Subcutaneous adipose tissue (tissue), 4 donors: ENCODE data around the gene SLC36A3. TPM values are rescaled to one million over a fixed set of nuclear protein-coding genes. Genes with fewer than 3 reads are reported as not detected.

Experiments used
- CTCF ChIP-seq: fragments of 450-650 bp; IDR thresholded peaks from one replicate; pipeline ENCODE4 v1.5.1; 2016; ENCODE audit warnings: low read depth, mild to moderate bottlenecking, control low read depth, antibody characterized with exemption, moderate library complexity
- total RNA-seq, 4 donors: library from RNA; depleted of rRNA; stranded (reverse); fragments of >200 nt; gene quantifications; one replicate each; pipeline ENCODE4 v1.1.0, GENCODE V29; 2016

Gene SLC36A3
- total RNA-seq, 4 donors from 2014 or later: not detected

GRCh38 chr5:151340004-151340403, 36.4 kb upstream of the SLC36A3 start:
- TF ChIP-seq CTCF: no peak

GRCh38 chr5:151338734-151339133, 35.2 kb upstream of the SLC36A3 start:
- TF ChIP-seq CTCF: no peak

GRCh38 chr5:151332857-151333256, 29.3 kb upstream of the SLC36A3 start:
- TF ChIP-seq CTCF: no peak

GRCh38 chr5:151328734-151329133, 25.2 kb upstream of the SLC36A3 start:
- no peak for TF ChIP-seq CTCF

- no peak for TF ChIP-seq CTCF
Observed at GRCh38 chr5:151327585-151327984, 24.0 kb upstream of the SLC36A3 start.

- TF ChIP-seq CTCF: no peak
Observed at GRCh38 chr5:151326266-151326665, 22.7 kb upstream of the SLC36A3 start.

GRCh38 chr5:151320481-151320880, 16.9 kb upstream of the SLC36A3 start:
- no peak for TF ChIP-seq CTCF
